ENCODE measurements around the gene ACSM3.
"Not testable (repeated sequence)": the region's sequence is repeated elsewhere in the genome, so short reads cannot be mapped to it uniquely, and the experiment has no call there.

ACSM3 gene

GRCh38 chr16:20762404-20763123 is 1.2 kb upstream of the ACSM3 start:
- DNase-seq (ENCODE audit: low read depth), result no peak
- TF ChIP-seq POLR2A (IDR thresholded peaks at IDR 0.05; ENCODE audit: extremely low read depth, insufficient read length) (no peak), MYC (IDR thresholded peaks at IDR 0.05; ENCODE audit: low read depth, low read length) (no peak), CTCF (IDR thresholded peaks at IDR 0.05; ENCODE audit: low read depth, low read length) (no peak), MAX (IDR thresholded peaks at IDR 0.05; ENCODE audit: low read depth, low read length) (no peak)
- H3K4me3 ChIP-seq (ENCODE audit: low read depth, low read length), result no peak overlapping the region

GRCh38 chr16:20764448-20764847 is 634 bp downstream of the ACSM3 start:
- not testable (repeated sequence) for DNase-seq (ENCODE audit: low read depth); H3K4me3 ChIP-seq (ENCODE audit: low read depth, low read length)

- TF ChIP-seq MAX (IDR thresholded peaks at IDR 0.05; ENCODE audit: low read depth, low read length) (no peak), POLR2A (IDR thresholded peaks at IDR 0.05; ENCODE audit: extremely low read depth, insufficient read length) (no peak), CTCF (IDR thresholded peaks at IDR 0.05; ENCODE audit: low read depth, low read length) (no peak), MYC (IDR thresholded peaks at IDR 0.05; ENCODE audit: low read depth, low read length) (no peak)
- no peak for DNase-seq (ENCODE audit: low read depth)
- no peak overlapping the region for H3K4me3 ChIP-seq (ENCODE audit: low read depth, low read length)
These were observed 1.9 kb downstream of the ACSM3 start for GRCh38 chr16:20765732-20766131.

- H3K4me3 ChIP-seq (ENCODE audit: low read depth, low read length), result no peak overlapping the region
- TF ChIP-seq MAX (IDR thresholded peaks at IDR 0.05; ENCODE audit: low read depth, low read length), result no peak
- no peak for TF ChIP-seq CTCF (IDR thresholded peaks at IDR 0.05; ENCODE audit: low read depth, low read length)
- no peak for TF ChIP-seq POLR2A (IDR thresholded peaks at IDR 0.05; ENCODE audit: extremely low read depth, insufficient read length)
- TF ChIP-seq MYC (IDR thresholded peaks at IDR 0.05; ENCODE audit: low read depth, low read length), result no peak
- no peak for DNase-seq (ENCODE audit: low read depth)
These were observed 2.5 kb downstream of the ACSM3 start for GRCh38 chr16:20766294-20766693.

GRCh38 chr16:20767577-20767976 is 3.8 kb downstream of the ACSM3 start:
- TF ChIP-seq POLR2A (IDR thresholded peaks at IDR 0.05; ENCODE audit: extremely low read depth, insufficient read length) (no peak), MYC (IDR thresholded peaks at IDR 0.05; ENCODE audit: low read depth, low read length) (no peak), MAX (IDR thresholded peaks at IDR 0.05; ENCODE audit: low read depth, low read length) (no peak), CTCF (IDR thresholded peaks at IDR 0.05; ENCODE audit: low read depth, low read length) (no peak)
- no peak for DNase-seq (ENCODE audit: low read depth)
- H3K4me3 ChIP-seq (ENCODE audit: low read depth, low read length), result no peak overlapping the region

GRCh38 chr16:20768121-20768520 is 4.3 kb downstream of the ACSM3 start:
- no peak overlapping the region for H3K4me3 ChIP-seq (ENCODE audit: low read depth, low read length)
- TF ChIP-seq CTCF (IDR thresholded peaks at IDR 0.05; ENCODE audit: low read depth, low read length) (no peak), MYC (IDR thresholded peaks at IDR 0.05; ENCODE audit: low read depth, low read length) (no peak), POLR2A (IDR thresholded peaks at IDR 0.05; ENCODE audit: extremely low read depth, insufficient read length) (no peak), MAX (IDR thresholded peaks at IDR 0.05; ENCODE audit: low read depth, low read length) (no peak)
- no peak for DNase-seq (ENCODE audit: low read depth)

Data from NB4 (cell line).